Measurements from ENCODE around the gene ITGA8.
"Not testable (repeated sequence)": the region's sequence is repeated elsewhere in the genome, so short reads cannot be mapped to it uniquely, and the experiment has no call there.

The ITGA8 gene

GRCh38 chr10:15487376-15487775, 232.3 kb downstream of the ITGA8 start:
- no peak for DNase-seq

GRCh38 chr10:15486404-15486803, 233.3 kb downstream of the ITGA8 start:
- DNase-seq: no peak

GRCh38 chr10:15485684-15486316, 233.9 kb downstream of the ITGA8 start:
- no peak for DNase-seq

- DNase-seq: no peak
These were observed 234.7 kb downstream of the ITGA8 start for GRCh38 chr10:15485027-15485426.

GRCh38 chr10:15484128-15484527, 235.6 kb downstream of the ITGA8 start:
- no peak for DNase-seq

GRCh38 chr10:15483215-15484075, 236.3 kb downstream of the ITGA8 start:
- DNase-seq: no peak

- no peak for DNase-seq
These were observed 237.6 kb downstream of the ITGA8 start for GRCh38 chr10:15482156-15482555.

- no peak for DNase-seq
These were observed 240.8 kb downstream of the ITGA8 start for GRCh38 chr10:15478950-15479349.

- DNase-seq: no peak
These were observed 241.3 kb downstream of the ITGA8 start for GRCh38 chr10:15478429-15478828.

- no peak for DNase-seq
These were observed 243.4 kb downstream of the ITGA8 start for GRCh38 chr10:15476337-15476736.

- DNase-seq: not testable (repeated sequence)
These were observed 244.3 kb downstream of the ITGA8 start for GRCh38 chr10:15475439-15475838.

- no peak for DNase-seq
These were observed 245.1 kb downstream of the ITGA8 start for GRCh38 chr10:15474671-15475070.

GRCh38 chr10:15473396-15473767, 246.3 kb downstream of the ITGA8 start:
- DNase-seq: no peak

- DNase-seq: no peak
These were observed 247.0 kb downstream of the ITGA8 start for GRCh38 chr10:15472431-15473395.

GRCh38 chr10:15472008-15472407, 247.7 kb downstream of the ITGA8 start:
- DNase-seq: no peak

- DNase-seq: no peak
These were observed 250.6 kb downstream of the ITGA8 start for GRCh38 chr10:15469111-15469510.

- no peak for DNase-seq
These were observed 255.3 kb downstream of the ITGA8 start for GRCh38 chr10:15464381-15464780.
